H9 (cell line): ENCODE results near the gene USP40. TPM values are rescaled to one million over a fixed set of nuclear protein-coding genes. Genes with fewer than 3 reads are reported as not detected.

Source experiments
- DNase-seq: peaks from one replicate; pipeline ENCODE4 v3.0.0-alpha.2; 2017
- H2AFZ ChIP-seq: one replicate; pipeline ENCODE4 v1.6.1; 2013; ENCODE audit warnings: mild to moderate bottlenecking, low read length, control low read depth, moderate library complexity
- H2AK5ac ChIP-seq: 2 replicates; pipeline ENCODE4 v1.6.1; 2013; ENCODE audit warnings: low read length, control low read depth, mixed read lengths; ENCODE audit not compliant: insufficient read length
- H2BK120ac ChIP-seq: one replicate; pipeline ENCODE4 v1.6.1; 2013; ENCODE audit warnings: low read depth, mild to moderate bottlenecking, low read length, control low read depth, inconsistent platforms; ENCODE audit not compliant: poor library complexity, severe bottlenecking
- H2BK12ac ChIP-seq: 2 replicates; pipeline ENCODE4 v1.6.1; 2013; ENCODE audit warnings: low read length, control low read depth, mixed read lengths, low read depth; ENCODE audit not compliant: insufficient read length
- H2BK15ac ChIP-seq: 2 replicates; pipeline ENCODE4 v1.6.1; 2013; ENCODE audit warnings: low read depth, low read length, control low read depth
- H2BK20ac ChIP-seq: one replicate; pipeline ENCODE4 v1.6.1; 2013; ENCODE audit warnings: low read depth, mild to moderate bottlenecking, low read length, control low read depth, inconsistent platforms; ENCODE audit not compliant: poor library complexity, severe bottlenecking
- H2BK5ac ChIP-seq: 2 replicates; pipeline ENCODE4 v1.6.1; 2013; ENCODE audit warnings: low read length, control low read depth, mixed read lengths; ENCODE audit not compliant: insufficient read length
- H3K14ac ChIP-seq: 2 replicates; pipeline ENCODE4 v1.6.1; 2013; ENCODE audit warnings: low read length, control low read depth; ENCODE audit not compliant: insufficient read depth
- H3K18ac ChIP-seq: 2 replicates; pipeline ENCODE4 v1.6.1; 2013; ENCODE audit warnings: low read depth, mild to moderate bottlenecking, mixed read lengths, low read length, control low read depth; ENCODE audit not compliant: insufficient read length
- H3K23ac ChIP-seq: 2 replicates; pipeline ENCODE4 v1.6.1; 2013; ENCODE audit warnings: low read length, control low read depth, mixed read lengths, low read depth; ENCODE audit not compliant: insufficient read length
- H3K23me2 ChIP-seq: 2 replicates; pipeline ENCODE4 v1.6.1; 2013; ENCODE audit warnings: low read depth, mild to moderate bottlenecking, mixed read lengths, low read length, control low read depth; ENCODE audit not compliant: insufficient read length, poor library complexity, severe bottlenecking
- H3K27ac ChIP-seq: 2 replicates; pipeline ENCODE4 v1.5.1; 2013; ENCODE audit warnings: low read length, control low read depth, mixed read lengths, low read depth; ENCODE audit not compliant: insufficient read length
- H3K27me3 ChIP-seq: 2 replicates; pipeline ENCODE4 v1.6.1; 2013; ENCODE audit warnings: low read length, control low read depth, inconsistent platforms; ENCODE audit not compliant: insufficient read depth
- H3K4ac ChIP-seq: 2 replicates; pipeline ENCODE4 v1.6.1; 2013; ENCODE audit warnings: low read depth, mild to moderate bottlenecking, control low read depth, inconsistent platforms, low read length, moderate library complexity
- H3K4me1 ChIP-seq: 2 replicates; pipeline ENCODE4 v1.6.1; 2013; ENCODE audit warnings: low read length, control low read depth, inconsistent platforms; ENCODE audit not compliant: insufficient read depth
- H3K4me2 ChIP-seq: 2 replicates; pipeline ENCODE4 v1.6.1; 2013; ENCODE audit warnings: low read length, control low read depth, mixed read lengths; ENCODE audit not compliant: insufficient read length, insufficient read depth
- H3K56ac ChIP-seq: 2 replicates; pipeline ENCODE4 v1.6.1; 2013; ENCODE audit warnings: low read depth, mild to moderate bottlenecking, mixed read lengths, low read length, control low read depth; ENCODE audit not compliant: insufficient read length
- H3K79me1 ChIP-seq: 2 replicates; pipeline ENCODE4 v1.6.1; 2013; ENCODE audit warnings: low read depth, mild to moderate bottlenecking, moderate library complexity, low read length, control low read depth, inconsistent platforms; ENCODE audit not compliant: insufficient read depth, poor library complexity, severe bottlenecking
- H3K79me2 ChIP-seq: 2 replicates; pipeline ENCODE4 v1.6.1; 2013; ENCODE audit warnings: low read length, control low read depth, inconsistent platforms; ENCODE audit not compliant: insufficient read depth
- H3K9ac ChIP-seq: 2 replicates; pipeline ENCODE4 v1.6.1; 2013; ENCODE audit warnings: low read length, control low read depth, mixed read lengths; ENCODE audit not compliant: insufficient read length; ENCODE audit errors: extremely low read depth
- H3K9me3 ChIP-seq: one replicate; pipeline ENCODE4 v1.6.1; 2013; ENCODE audit warnings: low read depth, low read length, inconsistent platforms; ENCODE audit not compliant: control insufficient read depth
- H3T11ph ChIP-seq: one replicate; pipeline ENCODE4 v1.6.1; 2013; ENCODE audit warnings: mild to moderate bottlenecking, low read length, control low read depth, inconsistent platforms
- H4K20me1 ChIP-seq: one replicate; pipeline ENCODE4 v1.6.1; 2013; ENCODE audit not compliant: control insufficient read depth, insufficient read length, insufficient read depth
- H4K5ac ChIP-seq: 2 replicates; pipeline ENCODE4 v1.6.1; 2013; ENCODE audit warnings: low read depth, mild to moderate bottlenecking, mixed read lengths, low read length, control low read depth; ENCODE audit not compliant: insufficient read length
- H4K8ac ChIP-seq: replicated peaks from 2 replicates; pipeline ENCODE4 v1.6.1; 2013; ENCODE audit warnings: low read length, control low read depth, mixed read lengths, low read depth; ENCODE audit not compliant: insufficient read length
- H4K91ac ChIP-seq: 2 replicates; pipeline ENCODE4 v1.6.1; 2013; ENCODE audit warnings: low read depth, mild to moderate bottlenecking, moderate library complexity, mixed read lengths, low read length, control low read depth; ENCODE audit not compliant: insufficient read length
- H3K27ac Mint-ChIP-seq, 3 experiments: 2 replicates in 2 of 3; 3 replicates in 1 of 3; pipeline ENCODE4 v1.8.0; 2020 to 2021; ENCODE audit warnings: mixed read lengths in 3 of 3, mild to moderate bottlenecking in 1 of 3, moderate library complexity in 1 of 3
- H3K27me3 Mint-ChIP-seq: 2 replicates; pipeline ENCODE4 v1.8.0; 2021; ENCODE audit warnings: low read depth, mild to moderate bottlenecking, moderate library complexity, mixed read lengths
- H3K36me3 Mint-ChIP-seq, 3 experiments: 2 replicates in 2 of 3; 3 replicates in 1 of 3; pipeline ENCODE4 v1.8.0; 2020 to 2021; ENCODE audit warnings: low read depth in 3 of 3, mixed read lengths in 3 of 3; ENCODE audit not compliant: insufficient read depth in 1 of 3
- H3K4me1 Mint-ChIP-seq, 2 experiments: 2 replicates each; pipeline ENCODE4 v1.8.0; 2020; ENCODE audit warnings: mixed read lengths in 2 of 2
- H3K4me3 Mint-ChIP-seq, 2 experiments: 2 replicates in 1 of 2; 3 replicates in 1 of 2; pipeline ENCODE4 v1.8.0; 2020 to 2021; ENCODE audit warnings: mild to moderate bottlenecking in 2 of 2, mixed read lengths in 2 of 2, moderate library complexity in 1 of 2
- H3K9me3 Mint-ChIP-seq, 2 experiments: 2 replicates in 1 of 2; 3 replicates in 1 of 2; pipeline ENCODE4 v1.8.0; 2020; ENCODE audit warnings: mild to moderate bottlenecking in 2 of 2, mixed read lengths in 2 of 2, moderate library complexity in 1 of 2
- CTCF ChIP-seq: fragments of 200-600 bp; sonication (generic); conservative IDR thresholded peaks from 3 replicates; pipeline ENCODE4 v1.8.0; 2021; ENCODE audit warnings: antibody characterized with exemption, mild to moderate bottlenecking
- total RNA-seq: library from RNA; stranded (reverse); gene quantifications from 2 replicates; pipeline ENCODE4 v1.2.1, GENCODE V29; 2021

USP40 gene
- total RNA-seq, 1 experiment from 2014 or later = 7.5 TPM

DNA sequence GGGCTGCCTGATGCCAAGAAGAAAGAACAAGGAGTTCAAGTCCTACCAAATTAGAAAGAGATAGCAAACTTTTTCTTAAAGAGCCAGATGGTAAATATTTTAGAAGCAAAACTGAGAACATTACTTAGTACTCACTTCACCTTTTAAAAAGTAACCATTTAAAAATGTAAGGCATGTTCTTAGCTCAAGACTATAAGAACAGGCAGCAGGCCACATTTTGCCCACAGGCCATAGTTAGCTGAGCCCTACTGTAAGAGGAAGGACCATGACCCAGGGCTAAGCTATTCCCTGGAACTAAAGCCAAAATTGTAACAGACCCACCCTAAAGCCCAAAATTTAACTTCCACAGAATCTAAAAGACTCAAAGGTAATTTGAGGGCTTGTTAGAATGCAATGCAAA, 31.3 kb downstream of the USP40 start:
- no peak overlapping the region for H3K18ac ChIP-seq
- H3K79me2 ChIP-seq = no peaks in the 10 kb centered on the region
- H3K9ac ChIP-seq = no peak overlapping the region
- H3K79me1 ChIP-seq = no peaks in the 10 kb centered on the region
- no peak overlapping the region for H3K27ac ChIP-seq
- no peaks in the 10 kb centered on the region for H3K9me3 ChIP-seq
- no peaks in the 10 kb centered on the region for H3K27me3 Mint-ChIP-seq
- H3K27ac Mint-ChIP-seq = no peak overlapping the region
- H2BK15ac ChIP-seq = no peak overlapping the region
- no peak overlapping the region for H4K5ac ChIP-seq
- no peak overlapping the region for H4K91ac ChIP-seq
- H3K23me2 ChIP-seq = no peaks in the 10 kb centered on the region
- no peak overlapping the region for H3K4me2 ChIP-seq
- H4K20me1 ChIP-seq = no peaks in the 10 kb centered on the region
- no peak for DNase-seq
- H3K4ac ChIP-seq = no peak overlapping the region
- no peak overlapping the region for H2BK120ac ChIP-seq
- peaks cover 2 to 7% of the 10 kb centered on the region in 2 experiments; a peak in 2 of 4 replicates for H3K4me1 Mint-ChIP-seq
- no peak overlapping the region for H4K8ac ChIP-seq
- no peak overlapping the region for H3K23ac ChIP-seq
- TF ChIP-seq CTCF = no peak
- no peaks in the 10 kb centered on the region for H3K4me1 ChIP-seq
- no peak overlapping the region for H2BK20ac ChIP-seq
- no peak overlapping the region for H3K4me3 Mint-ChIP-seq
- peaks cover 3 to 4% (median 4%) of the 10 kb centered on the region in 3 experiments; a peak in 4 of 7 replicates for H3K36me3 Mint-ChIP-seq
- no peak overlapping the region for H2BK12ac ChIP-seq
- no peak overlapping the region for H2AFZ ChIP-seq
- H3K27me3 ChIP-seq = no peaks in the 10 kb centered on the region
- no peak overlapping the region for H3K14ac ChIP-seq
- H2AK5ac ChIP-seq = no peak overlapping the region
- H3K56ac ChIP-seq = no peak overlapping the region
- H3K9me3 Mint-ChIP-seq = no peaks in the 10 kb centered on the region
- no peak overlapping the region for H2BK5ac ChIP-seq
- H3T11ph ChIP-seq = no peak overlapping the region
